ENCODE data around the gene PSMA6. TPM values are rescaled to one million over a fixed set of nuclear protein-coding genes. Genes with fewer than 3 reads are reported as not detected.

The PSMA6 gene
- total and polyA plus RNA-seq, 2 experiments from 2014 or later = 216 to 296 TPM

GRCh38 chr14:35351497-35351896, 59.3 kb downstream of the PSMA6 start:
- Histone ChIP-seq H3K27ac (ENCODE audit: low read depth) (no peak overlapping the region), H4K20me1 (replicated peaks; ENCODE audit: insufficient read depth) (no peaks in the 10 kb centered on the region), H2AFZ (peak overlapping the region; percentile 95), H3F3A (replicated peaks; ENCODE audit: low read depth) (no peaks in the 10 kb centered on the region), H3K36me3 (ENCODE audit: insufficient read depth) (no peaks in the 10 kb centered on the region), H3K9me2 (ENCODE audit: insufficient read depth) (no peaks in the 10 kb centered on the region), H3K79me2 (replicated peaks; ENCODE audit: insufficient read depth) (no peaks in the 10 kb centered on the region), H3K27me3 (ENCODE audit: insufficient read depth) (no peaks in the 10 kb centered on the region), H3K4me2 (no peak overlapping the region), H3K4me1 (ENCODE audit: insufficient read depth) (peaks cover 18% of the 10 kb centered on the region), H3K4me3 (no peak overlapping the region)
- peaks cover 10% of the 10 kb centered on the region for H3K27me3 Mint-ChIP-seq (ENCODE audit: insufficient read depth, low read depth, poor library complexity)
- no peak for TF ChIP-seq ZNF114 (CRISPR knock-in tag; IDR thresholded peaks at IDR 0.05)
- TF ChIP-seq NANOG (IDR thresholded peaks at IDR 0.05; ENCODE audit: borderline replicate concordance) = no peak
- no peak for TF ChIP-seq STAT1 (IDR thresholded peaks at IDR 0.05; ENCODE audit: unreplicated experiment)
- TF ChIP-seq ETS1 (IDR thresholded peaks at IDR 0.05) = no peak
- no peak for TF ChIP-seq CTCF (conservative IDR thresholded peaks at IDR 0.05; ENCODE audit: low read depth in 2 of 2)
- TF ChIP-seq POLR2AphosphoS5 (IDR thresholded peaks at IDR 0.05; ENCODE audit: low read depth) = no peak
- no peak for TF ChIP-seq REST (IDR thresholded peaks at IDR 0.05; ENCODE audit: unreplicated experiment)
- TF ChIP-seq ZNF331 (CRISPR knock-in tag; IDR thresholded peaks at IDR 0.05; ENCODE audit: low read depth) = no peak
- TF ChIP-seq CREB1 (CRISPR knock-in tag; IDR thresholded peaks at IDR 0.05; ENCODE audit: low read depth) = no peak
- TF ChIP-seq ZNF462 (CRISPR knock-in tag; IDR thresholded peaks at IDR 0.05) = no peak
- no peak for TF ChIP-seq EZH2phosphoT487 (IDR thresholded peaks at IDR 0.05; ENCODE audit: unreplicated experiment)
- no peak for TF ChIP-seq JUNB (IDR thresholded peaks at IDR 0.05; ENCODE audit: unreplicated experiment)
- TF ChIP-seq EZH2 (IDR thresholded peaks at IDR 0.05; ENCODE audit: low read depth, unreplicated experiment) = no peak
- no peaks in the 10 kb centered on the region; the same call in 2 of the 3 replicates for H3K9me3 Mint-ChIP-seq
- no peak overlapping the region for H3K27ac Mint-ChIP-seq
- DNase-seq (ENCODE audit: low spot score) = no peak
- ATAC-seq = no peak
- peaks cover 34% of the 10 kb centered on the region for H3K4me1 Mint-ChIP-seq
- H3K36me3 Mint-ChIP-seq (ENCODE audit: low read depth) = no peaks in the 10 kb centered on the region
- no peak overlapping the region; the same call in 2 of the 3 replicates for H3K4me3 Mint-ChIP-seq

Data from GM23338 (cell line).